BE2C (cell line): Measurements from ENCODE around the gene FAM13C.

Experiments used
- DNase-seq: peaks from one replicate; pipeline ENCODE4 v3.0.0-alpha.2; 2020
- H3K27me3 ChIP-seq: fragments of 250-450 bp; sonication (Bioruptor Pico); 2 replicates; pipeline ENCODE4 v1.5.1; 2020; ENCODE audit warnings: mild to moderate bottlenecking
- H3K36me3 ChIP-seq: fragments of 250-450 bp; sonication (Bioruptor Pico); 2 replicates; pipeline ENCODE4 v1.5.1; 2020; ENCODE audit warnings: mild to moderate bottlenecking
- H3K4me1 ChIP-seq: fragments of 250-450 bp; sonication (Bioruptor Pico); 2 replicates; pipeline ENCODE4 v1.5.1; 2020
- H3K4me3 ChIP-seq: 2 replicates; pipeline ENCODE4 v1.5.1; 2011; ENCODE audit warnings: low read depth, low read length
- H3K9me3 ChIP-seq: fragments of 250-450 bp; sonication (Bioruptor Pico); 2 replicates; pipeline ENCODE4 v1.5.1; 2020
- CTCF ChIP-seq: IDR thresholded peaks from 2 replicates; pipeline ENCODE4 v1.5.1; 2012; ENCODE audit warnings: mild to moderate bottlenecking, low read depth, low read length

The FAM13C gene

GRCh38 chr10:59360605-59361405 lies 1.5 kb downstream of the FAM13C start:
- Histone ChIP-seq H3K4me3 (peak overlapping the region; percentile 83), H3K27me3 (no peaks in the 10 kb centered on the region), H3K36me3 (no peaks in the 10 kb centered on the region), H3K4me1 (no peaks in the 10 kb centered on the region), H3K9me3 (no peaks in the 10 kb centered on the region)
- no peak for DNase-seq
- no peak for TF ChIP-seq CTCF

- TF ChIP-seq CTCF: no peak
- Histone ChIP-seq H3K4me1 (no peaks in the 10 kb centered on the region), H3K4me3 (no peak overlapping the region), H3K27me3 (no peaks in the 10 kb centered on the region), H3K36me3 (no peaks in the 10 kb centered on the region), H3K9me3 (no peaks in the 10 kb centered on the region)
- DNase-seq: no peak
Measured at GRCh38 chr10:59358576-59358975, 3.8 kb downstream of the FAM13C start.

- no peak for TF ChIP-seq CTCF
- H3K27me3 ChIP-seq: no peaks in the 10 kb centered on the region
- H3K9me3 ChIP-seq: no peaks in the 10 kb centered on the region
- no peaks in the 10 kb centered on the region for H3K4me1 ChIP-seq
- no peak overlapping the region for H3K4me3 ChIP-seq
- DNase-seq: no peak
- no peaks in the 10 kb centered on the region; the same call in 1 of the 2 replicates for H3K36me3 ChIP-seq
Measured at GRCh38 chr10:59354434-59354833, 7.9 kb downstream of the FAM13C start.

- no peak for DNase-seq
- Histone ChIP-seq H3K27me3 (no peaks in the 10 kb centered on the region), H3K4me3 (no peak overlapping the region), H3K9me3 (no peaks in the 10 kb centered on the region), H3K36me3 (no peaks in the 10 kb centered on the region; the same call in 1 of the 2 replicates), H3K4me1 (no peaks in the 10 kb centered on the region)
- TF ChIP-seq CTCF: no peak
Measured at GRCh38 chr10:59350558-59350957, 11.8 kb downstream of the FAM13C start.

- Histone ChIP-seq H3K4me1 (no peaks in the 10 kb centered on the region), H3K36me3 (no peaks in the 10 kb centered on the region), H3K27me3 (no peaks in the 10 kb centered on the region), H3K4me3 (no peak overlapping the region), H3K9me3 (no peaks in the 10 kb centered on the region)
- no peak for DNase-seq
- no peak for TF ChIP-seq CTCF
Measured at GRCh38 chr10:59346321-59346720, 16.0 kb downstream of the FAM13C start.

- Histone ChIP-seq H3K9me3 (no peaks in the 10 kb centered on the region), H3K4me1 (no peaks in the 10 kb centered on the region), H3K27me3 (no peaks in the 10 kb centered on the region), H3K36me3 (no peaks in the 10 kb centered on the region), H3K4me3 (no peak overlapping the region)
- TF ChIP-seq CTCF: no peak
- no peak for DNase-seq
Measured at GRCh38 chr10:59342723-59343122, 19.6 kb downstream of the FAM13C start.
